ENCODE results near the gene BPTF.

GRCh38 chr17:67911059-67911782 lies 85.9 kb downstream of the BPTF start:
- TF ChIP-seq FOXP2 (optimal IDR thresholded peaks at IDR 0.05; ENCODE audit: borderline replicate concordance, extremely low read depth, extremely low read length, insufficient read depth) (no peak), SIN3A (IDR thresholded peaks at IDR 0.05; ENCODE audit: borderline replicate concordance, insufficient read depth, low read length) (no peak), REST (IDR thresholded peaks at IDR 0.05; ENCODE audit: insufficient read depth in 1 of 2, low read depth in 2 of 2, low read length in 2 of 2) (no peak)
